ENCODE data around the gene CCDC88C. TPM values are rescaled to one million over a fixed set of nuclear protein-coding genes. Genes with fewer than 3 reads are reported as not detected.

CCDC88C gene
- total RNA-seq, 1 donor: under 0.01 TPM

DNA sequence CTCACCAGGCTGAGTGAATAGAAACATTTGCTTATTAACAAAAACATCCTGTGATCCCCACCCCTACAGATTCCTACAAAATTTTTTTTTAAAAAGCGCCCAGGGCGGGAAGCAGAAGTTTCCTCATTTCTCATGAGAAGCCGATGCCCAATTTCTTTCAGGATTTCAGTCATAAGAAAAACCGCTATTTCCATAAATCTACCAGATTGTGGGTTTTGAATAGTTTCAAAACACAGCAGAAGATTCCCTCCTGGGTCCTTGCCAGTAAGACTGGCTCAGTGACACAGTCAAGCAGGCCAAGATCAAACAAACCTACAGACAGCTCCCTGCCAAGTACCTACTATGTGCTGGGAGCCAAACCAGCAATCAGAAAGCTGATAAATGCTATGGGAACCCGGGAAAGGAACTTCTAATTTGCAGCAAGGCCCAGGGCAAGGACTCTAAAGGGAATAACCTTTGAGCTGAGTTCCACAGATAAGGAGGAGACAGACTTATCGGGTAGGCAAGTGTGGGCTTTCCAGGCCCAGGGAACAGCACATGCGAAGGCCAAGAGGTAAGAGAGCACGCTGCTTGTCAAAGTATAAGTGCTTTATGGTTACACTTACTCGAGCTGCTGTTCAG, 68.7 kb downstream of the CCDC88C start:
- TF ChIP-seq CTCF (IDR thresholded peaks at IDR 0.05; ENCODE audit: insufficient read depth, low read depth, low read length): no peak
- no peak for DNase-seq (ENCODE audit: low read depth)
- no peak overlapping the region for H3K4me3 ChIP-seq (ENCODE audit: low read depth, low read length)

- DNase-seq (ENCODE audit: low read depth): no peak
- no peak overlapping the region for H3K4me3 ChIP-seq (ENCODE audit: low read depth, low read length)
- no peak for TF ChIP-seq CTCF (IDR thresholded peaks at IDR 0.05; ENCODE audit: insufficient read depth, low read depth, low read length)
Observed at GRCh38 chr14:91346838-91347173, 70.8 kb downstream of the CCDC88C start.

DNA sequence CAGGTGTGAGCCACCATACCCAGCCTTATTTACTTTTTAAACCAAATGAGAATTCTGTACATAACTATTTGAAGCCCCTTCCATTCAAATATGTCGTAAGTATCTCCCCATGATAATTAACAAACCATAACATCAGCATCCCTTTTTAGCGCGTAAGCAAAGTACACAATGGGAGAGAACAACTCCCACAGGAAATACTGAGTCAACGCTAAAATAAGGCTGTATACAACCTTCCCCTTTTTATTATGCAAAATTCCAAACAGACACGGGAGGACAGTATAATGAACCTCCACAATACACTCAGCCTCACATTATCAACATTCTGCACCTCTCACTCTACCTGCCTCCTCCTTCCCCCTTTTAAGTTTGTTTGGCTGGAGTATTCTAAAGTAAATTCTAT, 73.5 kb downstream of the CCDC88C start:
- no peak for DNase-seq (ENCODE audit: low read depth)
- TF ChIP-seq CTCF (IDR thresholded peaks at IDR 0.05; ENCODE audit: insufficient read depth, low read depth, low read length): no peak

GRCh38 chr14:91343051-91343450, 74.6 kb downstream of the CCDC88C start:
- no peak for DNase-seq (ENCODE audit: low read depth)
- no peak for TF ChIP-seq CTCF (IDR thresholded peaks at IDR 0.05; ENCODE audit: insufficient read depth, low read depth, low read length)
- H3K4me3 ChIP-seq (ENCODE audit: low read depth, low read length): no peak overlapping the region

More for the DNA sequence above, 73.5 kb downstream of the CCDC88C start:
- no peak overlapping the region for H3K4me3 ChIP-seq (ENCODE audit: low read depth, low read length)

GRCh38 chr14:91342206-91342760, 75.3 kb downstream of the CCDC88C start:
- TF ChIP-seq CTCF (IDR thresholded peaks at IDR 0.05; ENCODE audit: insufficient read depth, low read depth, low read length): no peak
- no peak overlapping the region for H3K4me3 ChIP-seq (ENCODE audit: low read depth, low read length)
- DNase-seq (ENCODE audit: low read depth): no peak

DNA sequence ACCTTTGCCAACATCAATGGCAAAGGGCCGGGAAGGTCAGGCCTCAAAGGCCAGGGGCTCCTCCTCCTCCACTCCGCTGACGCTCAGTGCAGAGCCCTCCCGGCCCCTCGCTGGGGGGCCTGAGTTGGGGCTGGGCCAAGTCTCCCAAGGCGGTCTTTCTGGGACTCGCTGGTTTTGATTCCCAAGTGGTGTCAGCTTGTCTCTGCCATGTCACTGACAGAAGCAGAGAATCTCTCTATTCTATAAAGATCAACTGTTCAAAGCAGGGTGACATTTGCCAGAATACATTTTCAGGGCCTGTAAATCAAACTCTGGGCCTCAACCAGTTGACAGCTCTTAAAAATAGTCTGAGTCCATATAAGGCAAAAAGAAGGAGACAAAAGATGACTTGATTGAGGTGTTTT, 75.9 kb downstream of the CCDC88C start:
- H3K4me3 ChIP-seq (ENCODE audit: low read depth, low read length): no peak overlapping the region
- no peak for TF ChIP-seq CTCF (IDR thresholded peaks at IDR 0.05; ENCODE audit: insufficient read depth, low read depth, low read length)
- no peak for DNase-seq (ENCODE audit: low read depth)

DNA sequence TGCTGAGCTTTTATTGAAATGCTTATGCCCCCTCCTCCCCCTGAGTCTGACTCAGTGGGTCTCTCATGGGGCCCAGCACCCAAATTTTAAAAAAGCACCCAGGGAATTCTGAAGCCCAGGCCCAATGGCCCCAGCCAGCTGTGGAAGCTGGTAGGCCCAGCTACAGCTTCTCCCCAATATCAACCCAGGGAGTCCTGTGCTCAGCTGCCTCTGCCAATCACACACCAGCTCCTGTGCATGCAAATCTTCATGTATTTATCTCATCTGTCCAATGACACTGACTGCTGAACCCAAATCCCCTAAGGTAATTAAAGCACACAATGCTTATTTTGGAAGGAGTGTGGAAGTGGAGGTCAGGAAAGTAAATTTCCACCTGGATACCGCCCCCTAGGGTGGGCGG, 76.3 kb downstream of the CCDC88C start:
- no peak for DNase-seq (ENCODE audit: low read depth)
- H3K4me3 ChIP-seq (ENCODE audit: low read depth, low read length): no peak overlapping the region
- TF ChIP-seq CTCF (IDR thresholded peaks at IDR 0.05; ENCODE audit: insufficient read depth, low read depth, low read length): no peak

All from fibroblast of villous mesenchyme (primary cell).